ENCODE data around the gene MTERF2. TPM values are rescaled to one million over a fixed set of nuclear protein-coding genes. Genes with fewer than 3 reads are reported as not detected.

MTERF2 gene
- total RNA-seq, 2 experiments from 2014 or later: 4.1 to 6.6 TPM

- H3K9me3 Mint-ChIP-seq: no peaks in the 10 kb centered on the region
- no peak overlapping the region for H3K4me3 Mint-ChIP-seq
- peaks cover 14% of the 10 kb centered on the region for H3K36me3 Mint-ChIP-seq
- H3K4me1 Mint-ChIP-seq: peaks cover 24% of the 10 kb centered on the region
- H3K27ac Mint-ChIP-seq: no peak overlapping the region
- no peaks in the 10 kb centered on the region for H3K27me3 Mint-ChIP-seq
- no peak for DNase-seq
Measured at GRCh38 chr12:106978035-106978800, 8.7 kb downstream of the MTERF2 start.

- peaks cover 13% of the 10 kb centered on the region for H3K36me3 Mint-ChIP-seq
- H3K4me3 Mint-ChIP-seq: no peak overlapping the region
- H3K27me3 Mint-ChIP-seq: no peaks in the 10 kb centered on the region
- H3K4me1 Mint-ChIP-seq: peaks cover 19% of the 10 kb centered on the region
- no peak overlapping the region for H3K27ac Mint-ChIP-seq
- H3K9me3 Mint-ChIP-seq: no peaks in the 10 kb centered on the region
- no peak for DNase-seq
Measured at GRCh38 chr12:106976668-106977067, 10.3 kb downstream of the MTERF2 start.

GRCh38 chr12:106975993-106976658 is 10.8 kb downstream of the MTERF2 start:
- H3K4me1 Mint-ChIP-seq: peaks cover 20% of the 10 kb centered on the region
- no peak overlapping the region for H3K4me3 Mint-ChIP-seq
- no peaks in the 10 kb centered on the region for H3K27me3 Mint-ChIP-seq
- H3K36me3 Mint-ChIP-seq: peaks cover 16% of the 10 kb centered on the region
- no peaks in the 10 kb centered on the region for H3K9me3 Mint-ChIP-seq
- H3K27ac Mint-ChIP-seq: no peak overlapping the region
- no peak for DNase-seq

GRCh38 chr12:106975098-106975497 is 11.8 kb downstream of the MTERF2 start:
- no peaks in the 10 kb centered on the region for H3K9me3 Mint-ChIP-seq
- peaks cover 20% of the 10 kb centered on the region for H3K36me3 Mint-ChIP-seq
- no peak overlapping the region for H3K27ac Mint-ChIP-seq
- H3K4me3 Mint-ChIP-seq: no peak overlapping the region
- H3K27me3 Mint-ChIP-seq: no peaks in the 10 kb centered on the region
- H3K4me1 Mint-ChIP-seq: peaks cover 23% of the 10 kb centered on the region
- no peak for DNase-seq

GRCh38 chr12:106974511-106974910 is 12.4 kb downstream of the MTERF2 start:
- Mint-ChIP-seq H3K4me3 (no peak overlapping the region), H3K9me3 (no peaks in the 10 kb centered on the region), H3K27ac (peak overlapping the region; percentile 1), H3K27me3 (no peaks in the 10 kb centered on the region), H3K36me3 (peaks cover 20% of the 10 kb centered on the region), H3K4me1 (peaks cover 23% of the 10 kb centered on the region)
- no peak for DNase-seq

GRCh38 chr12:106973545-106973944 is 13.4 kb downstream of the MTERF2 start:
- Mint-ChIP-seq H3K27ac (no peak overlapping the region), H3K4me3 (no peak overlapping the region), H3K36me3 (peaks cover 20% of the 10 kb centered on the region), H3K9me3 (no peaks in the 10 kb centered on the region), H3K27me3 (no peaks in the 10 kb centered on the region), H3K4me1 (peaks cover 23% of the 10 kb centered on the region)
- no peak for DNase-seq

- Mint-ChIP-seq H3K4me1 (peaks cover 23% of the 10 kb centered on the region), H3K27me3 (no peaks in the 10 kb centered on the region), H3K36me3 (peaks cover 25% of the 10 kb centered on the region), H3K27ac (peak overlapping the region; percentile 47), H3K9me3 (no peaks in the 10 kb centered on the region), H3K4me3 (no peak overlapping the region)
- DNase-seq: no peak
Measured at GRCh38 chr12:106971065-106971464, 15.9 kb downstream of the MTERF2 start.

- Mint-ChIP-seq H3K27me3 (no peaks in the 10 kb centered on the region), H3K9me3 (no peaks in the 10 kb centered on the region), H3K4me1 (peaks cover 17% of the 10 kb centered on the region), H3K36me3 (peaks cover 14% of the 10 kb centered on the region), H3K27ac (no peak overlapping the region), H3K4me3 (no peak overlapping the region)
- DNase-seq: no peak
Measured at GRCh38 chr12:106964526-106964925, 22.4 kb downstream of the MTERF2 start.

GRCh38 chr12:106962286-106962685 is 24.7 kb downstream of the MTERF2 start:
- peaks cover 26% of the 10 kb centered on the region for H3K4me1 Mint-ChIP-seq
- H3K27ac Mint-ChIP-seq: no peak overlapping the region
- DNase-seq: no peak
- H3K27me3 Mint-ChIP-seq: no peaks in the 10 kb centered on the region
- no peak overlapping the region for H3K4me3 Mint-ChIP-seq
- H3K36me3 Mint-ChIP-seq: peaks cover 13% of the 10 kb centered on the region
- no peaks in the 10 kb centered on the region for H3K9me3 Mint-ChIP-seq

GRCh38 chr12:106960443-106960842 is 26.5 kb downstream of the MTERF2 start:
- Mint-ChIP-seq H3K9me3 (no peaks in the 10 kb centered on the region), H3K4me3 (no peak overlapping the region), H3K27me3 (no peaks in the 10 kb centered on the region), H3K27ac (no peak overlapping the region), H3K36me3 (peaks cover 9% of the 10 kb centered on the region), H3K4me1 (peaks cover 24% of the 10 kb centered on the region)
- DNase-seq: no peak

GRCh38 chr12:106957583-106957982 is 29.4 kb downstream of the MTERF2 start:
- Mint-ChIP-seq H3K36me3 (peaks cover 10% of the 10 kb centered on the region), H3K27me3 (no peaks in the 10 kb centered on the region), H3K4me1 (peaks cover 20% of the 10 kb centered on the region), H3K4me3 (peak overlapping the region; percentile 100), H3K27ac (peak overlapping the region; percentile 97), H3K9me3 (no peaks in the 10 kb centered on the region)
- no peak for DNase-seq

- peak overlapping the region; percentile 97 for H3K27ac Mint-ChIP-seq
- peaks cover 10% of the 10 kb centered on the region for H3K36me3 Mint-ChIP-seq
- peak; percentile 71 for DNase-seq
- H3K4me3 Mint-ChIP-seq: peak overlapping the region; percentile 100
- peaks cover 19% of the 10 kb centered on the region for H3K4me1 Mint-ChIP-seq
- no peaks in the 10 kb centered on the region for H3K9me3 Mint-ChIP-seq
- no peaks in the 10 kb centered on the region for H3K27me3 Mint-ChIP-seq
Measured at GRCh38 chr12:106956048-106956578, 30.8 kb downstream of the MTERF2 start.

- DNase-seq: peak; percentile 97
- Mint-ChIP-seq H3K36me3 (peaks cover 10% of the 10 kb centered on the region), H3K4me1 (peaks cover 18% of the 10 kb centered on the region), H3K9me3 (no peaks in the 10 kb centered on the region), H3K4me3 (peak within 1 kb of the TSS; percentile 100), H3K27me3 (no peaks in the 10 kb centered on the region), H3K27ac (peak within 1 kb of the TSS; percentile 97)
Measured at GRCh38 chr12:106955377-106956047, 31.4 kb downstream of the MTERF2 start, which contains the start of gene TMEM263. TMEM263 (plus strand) TSS chr12:106955907; CDS start chr12:106967117, 11,210 bp downstream.

- DNase-seq: peak; percentile 17
- Mint-ChIP-seq H3K4me1 (peaks cover 17% of the 10 kb centered on the region), H3K4me3 (peak overlapping the region; percentile 83), H3K36me3 (peaks cover 10% of the 10 kb centered on the region), H3K27me3 (no peaks in the 10 kb centered on the region), H3K9me3 (peaks cover 3% of the 10 kb centered on the region), H3K27ac (peak overlapping the region; percentile 87)
Measured at GRCh38 chr12:106954462-106955376, 32.2 kb downstream of the MTERF2 start.
